HepG2 (cell line): ENCODE data around the gene CDC34. TPM values are rescaled to one million over a fixed set of nuclear protein-coding genes. Genes with fewer than 3 reads are reported as not detected.

Experiments
- BORCS8-MEF2B ChIP-seq: sonication (generic); formaldehyde crosslinking; IDR thresholded peaks from 2 replicates; pipeline ENCODE4 v1.8.0; 2022; ENCODE audit warnings: mild to moderate bottlenecking, missing genetic modification reagents
- CENPBD1 ChIP-seq: sonication (generic); formaldehyde crosslinking; IDR thresholded peaks from 2 replicates; pipeline ENCODE4 v1.8.0; 2022; ENCODE audit warnings: missing genetic modification reagents, low read depth, mild to moderate bottlenecking, borderline replicate concordance
- EED ChIP-seq: sonication (generic); formaldehyde crosslinking; IDR thresholded peaks from 2 replicates; pipeline ENCODE4 v1.5.0; 2020; ENCODE audit warnings: mild to moderate bottlenecking, missing genetic modification reagents
- FOSL1 ChIP-seq: sonication (generic); formaldehyde crosslinking; IDR thresholded peaks from 2 replicates; pipeline ENCODE4 v1.9.0; 2021; ENCODE audit warnings: missing genetic modification reagents, borderline replicate concordance
- FOXO1 ChIP-seq: sonication (generic); formaldehyde crosslinking; IDR thresholded peaks from 2 replicates; pipeline ENCODE4 v1.4.0; 2020; ENCODE audit warnings: missing genetic modification reagents
- IKZF4 ChIP-seq: sonication (generic); formaldehyde crosslinking; IDR thresholded peaks from 2 replicates; pipeline ENCODE4 v1.5.1; 2020; ENCODE audit warnings: borderline replicate concordance, mild to moderate bottlenecking, low read depth, missing genetic modification reagents; ENCODE audit errors: not compliant biosample characterization
- MYC ChIP-seq: sonication (generic); formaldehyde crosslinking; IDR thresholded peaks from 2 replicates; pipeline ENCODE4 v1.9.0; 2021; ENCODE audit warnings: missing genetic modification reagents, borderline replicate concordance
- NCOR1 ChIP-seq: fragments of 200-600 bp; sonication (generic); IDR thresholded peaks from 2 replicates; pipeline ENCODE4 v1.7.0; 2017; ENCODE audit warnings: antibody characterized with exemption, low read length, borderline replicate concordance
- NR2F1 ChIP-seq, 2 experiments: fragments of 450-650 bp in 1 of 2; formaldehyde crosslinking in 1 of 2; IDR thresholded peaks; 2 replicates each; pipeline versions ENCODE4 v1.5.0 to v1.6.1; 2016 to 2020; ENCODE audit warnings: mild to moderate bottlenecking in 1 of 2, missing compliant biosample characterization in 1 of 2, missing genetic modification reagents in 1 of 2, moderate library complexity in 1 of 2
- SNAPC5 ChIP-seq: sonication (generic); formaldehyde crosslinking; IDR thresholded peaks from 2 replicates; pipeline ENCODE4 v1.8.1; 2023; ENCODE audit warnings: mild to moderate bottlenecking, missing genetic modification reagents, borderline replicate concordance
- THYN1 ChIP-seq: sonication (generic); formaldehyde crosslinking; IDR thresholded peaks from 2 replicates; pipeline ENCODE4 v1.8.1; 2023; ENCODE audit warnings: low read depth, mild to moderate bottlenecking, moderate library complexity, missing genetic modification reagents, borderline replicate concordance
- ZBTB1 ChIP-seq: sonication (generic); formaldehyde crosslinking; IDR thresholded peaks from 2 replicates; pipeline ENCODE4 v1.4.0; 2020; ENCODE audit warnings: missing genetic modification reagents, borderline replicate concordance
- ZBTB39 ChIP-seq: sonication (generic); formaldehyde crosslinking; IDR thresholded peaks from 2 replicates; pipeline ENCODE4 v1.5.0; 2020; ENCODE audit warnings: missing genetic modification reagents
- ZKSCAN5 ChIP-seq: sonication (generic); formaldehyde crosslinking; IDR thresholded peaks from 2 replicates; pipeline ENCODE4 v1.5.1; 2020; ENCODE audit warnings: mild to moderate bottlenecking, missing genetic modification reagents
- ZNF33B ChIP-seq: sonication (generic); formaldehyde crosslinking; IDR thresholded peaks from 2 replicates; pipeline ENCODE4 v1.5.1; 2020; ENCODE audit warnings: mild to moderate bottlenecking, missing genetic modification reagents
- ZNF484 ChIP-seq: sonication (generic); formaldehyde crosslinking; IDR thresholded peaks from 2 replicates; pipeline ENCODE4 v1.5.1; 2020; ENCODE audit warnings: mild to moderate bottlenecking, low read depth, missing genetic modification reagents, borderline replicate concordance
- ZNF589 ChIP-seq: sonication (generic); formaldehyde crosslinking; conservative IDR thresholded peaks from 2 replicates; pipeline ENCODE4 v1.8.0; 2022; ENCODE audit warnings: mild to moderate bottlenecking, moderate library complexity, missing genetic modification reagents
- ZNF616 ChIP-seq: sonication (generic); formaldehyde crosslinking; IDR thresholded peaks from 2 replicates; pipeline ENCODE4 v1.5.0; 2020; ENCODE audit warnings: low read depth, mild to moderate bottlenecking, missing genetic modification reagents
- ZNF619 ChIP-seq: sonication (generic); formaldehyde crosslinking; IDR thresholded peaks from 2 replicates; pipeline ENCODE4 v1.4.0; 2020; ENCODE audit warnings: mild to moderate bottlenecking, missing genetic modification reagents
- ZNF7 ChIP-seq: IDR thresholded peaks from 2 replicates; pipeline ENCODE4 v1.6.1; 2016; ENCODE audit warnings: missing biosample characterization, missing genetic modification reagents
- ZSCAN30 ChIP-seq: sonication (generic); formaldehyde crosslinking; IDR thresholded peaks from 2 replicates; pipeline ENCODE4 v1.5.0; 2020; ENCODE audit warnings: mild to moderate bottlenecking, missing genetic modification reagents
- polyA plus RNA-seq, 8 experiments: library from polyadenylated mRNA; depleted of rRNA in 3 of 8; stranded (reverse) in 7 of 8; unstranded in 1 of 8; fragments of >200 nt; fragmentation: Illumina TruSeq in 4 of 8; extraction: Trizol in 4 of 8; gene quantifications; 2 replicates each; pipeline versions ENCODE4 v1.2.1 to v1.2.3, GENCODE V29; 2011 to 2016; ENCODE audit warnings: low read depth in 4 of 8, missing spikeins in 1 of 8, mixed read lengths in 1 of 8; ENCODE audit not compliant: insufficient read depth in 1 of 8
- total RNA-seq, 5 experiments: library from RNA; depleted of rRNA; stranded (reverse); fragments of >200 nt; fragmentation: Illumina TruSeq; extraction: Trizol; gene quantifications; 2 replicates each; pipeline ENCODE4 v1.2.3, GENCODE V29; 2016; ENCODE audit warnings: low read depth in 1 of 5
- TF ChIP-seq, protein P1 (sequence below): sonication (generic); formaldehyde crosslinking; IDR thresholded peaks from 2 replicates; pipeline ENCODE4 v1.5.1; 2020; ENCODE audit warnings: missing genetic modification reagents, mild to moderate bottlenecking, borderline replicate concordance
- TF ChIP-seq, protein P2 (sequence below): sonication (generic); formaldehyde crosslinking; IDR thresholded peaks from 2 replicates; pipeline ENCODE4 v1.5.0; 2020; ENCODE audit warnings: missing genetic modification reagents, mild to moderate bottlenecking, borderline replicate concordance
- TF ChIP-seq, protein P3 (sequence below): sonication (generic); formaldehyde crosslinking; IDR thresholded peaks from 2 replicates; pipeline ENCODE4 v1.5.0; 2020; ENCODE audit warnings: mild to moderate bottlenecking, low read depth, missing genetic modification reagents, borderline replicate concordance

CDC34 gene
- total and polyA plus RNA-seq, 2 of the 13 experiments (the other 11 are each of a cell fraction or from before 2014, with no cell fraction given) = 138 to 150 TPM

GRCh38 chr19:498511-498891 lies 33.1 kb upstream of the CDC34 start (continued):
- no peak for TF ChIP-seq NR2F1 (CRISPR knock-in tag; IDR thresholded peaks at IDR 0.05)
- TF ChIP-seq SNAPC5 (CRISPR knock-in tag) = no peak
- no peak for TF ChIP-seq IKZF4 (CRISPR knock-in tag)
- TF ChIP-seq THYN1 = no peak
- TF ChIP-seq ZBTB39 = no peak
- no peak for TF ChIP-seq EED (CRISPR knock-in tag)
- TF ChIP-seq ZNF589 = no peak
- TF ChIP-seq MYC = no peak
- TF ChIP-seq ZNF616 (CRISPR knock-in tag) = no peak; the same call in 1 of the 2 replicates
- TF ChIP-seq ZNF619 (CRISPR knock-in tag) = no peak
- TF ChIP-seq, protein P1, sequence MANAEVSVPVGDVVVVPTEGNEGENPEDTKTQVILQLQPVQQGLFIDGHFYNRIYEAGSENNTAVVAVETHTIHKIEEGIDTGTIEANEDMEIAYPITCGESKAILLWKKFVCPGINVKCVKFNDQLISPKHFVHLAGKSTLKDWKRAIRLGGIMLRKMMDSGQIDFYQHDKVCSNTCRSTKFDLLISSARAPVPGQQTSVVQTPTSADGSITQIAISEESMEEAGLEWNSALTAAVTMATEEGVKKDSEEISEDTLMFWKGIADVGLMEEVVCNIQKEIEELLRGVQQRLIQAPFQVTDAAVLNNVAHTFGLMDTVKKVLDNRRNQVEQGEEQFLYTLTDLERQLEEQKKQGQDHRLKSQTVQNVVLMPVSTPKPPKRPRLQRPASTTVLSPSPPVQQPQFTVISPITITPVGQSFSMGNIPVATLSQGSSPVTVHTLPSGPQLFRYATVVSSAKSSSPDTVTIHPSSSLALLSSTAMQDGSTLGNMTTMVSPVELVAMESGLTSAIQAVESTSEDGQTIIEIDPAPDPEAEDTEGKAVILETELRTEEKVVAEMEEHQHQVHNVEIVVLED = no peak
- TF ChIP-seq, protein P2, sequence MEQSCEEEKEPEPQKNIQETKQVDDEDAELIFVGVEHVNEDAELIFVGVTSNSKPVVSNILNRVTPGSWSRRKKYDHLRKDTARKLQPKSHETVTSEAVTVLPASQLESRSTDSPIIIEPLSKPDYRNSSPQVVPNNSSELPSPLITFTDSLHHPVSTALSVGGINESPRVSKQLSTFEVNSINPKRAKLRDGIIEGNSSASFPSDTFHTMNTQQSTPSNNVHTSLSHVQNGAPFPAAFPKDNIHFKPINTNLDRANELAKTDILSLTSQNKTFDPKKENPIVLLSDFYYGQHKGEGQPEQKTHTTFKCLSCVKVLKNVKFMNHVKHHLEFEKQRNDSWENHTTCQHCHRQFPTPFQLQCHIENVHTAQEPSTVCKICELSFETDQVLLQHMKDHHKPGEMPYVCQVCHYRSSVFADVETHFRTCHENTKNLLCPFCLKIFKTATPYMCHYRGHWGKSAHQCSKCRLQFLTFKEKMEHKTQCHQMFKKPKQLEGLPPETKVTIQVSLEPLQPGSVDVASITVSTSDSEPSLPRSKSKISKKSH (CRISPR knock-in tag) = no peak
- TF ChIP-seq ZNF7 (CRISPR knock-in tag) = no peak
- TF ChIP-seq, protein P3, sequence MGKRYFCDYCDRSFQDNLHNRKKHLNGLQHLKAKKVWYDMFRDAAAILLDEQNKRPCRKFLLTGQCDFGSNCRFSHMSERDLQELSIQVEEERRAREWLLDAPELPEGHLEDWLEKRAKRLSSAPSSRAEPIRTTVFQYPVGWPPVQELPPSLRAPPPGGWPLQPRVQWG (CRISPR knock-in tag) = no peak
- TF ChIP-seq NCOR1 = no peak
- no peak for TF ChIP-seq ZNF484
- no peak for TF ChIP-seq CENPBD1
- no peak for TF ChIP-seq ZKSCAN5 (CRISPR knock-in tag)
- no peak for TF ChIP-seq ZBTB1 (CRISPR knock-in tag)
- peak; percentile 25; the same call in 1 of the 2 replicates for TF ChIP-seq FOXO1
- no peak for TF ChIP-seq BORCS8-MEF2B (CRISPR knock-in tag)
- no peak for TF ChIP-seq FOSL1
- no peak for TF ChIP-seq ZNF33B (CRISPR knock-in tag)
- TF ChIP-seq ZSCAN30 = no peak
